WI38 (cell line): ENCODE data around the gene ZNF33B.

ENCODE experiments used
- H3K4me3 ChIP-seq: 2 replicates; pipeline ENCODE4 v1.5.1; 2011; ENCODE audit warnings: low read depth, mild to moderate bottlenecking, control low read depth, low read length
- TF ChIP-seq, protein P1 (sequence below): IDR thresholded peaks from 2 replicates; pipeline ENCODE4 v1.5.1; 2012; ENCODE audit warnings: low read depth, mild to moderate bottlenecking, control low read depth, low read length

The ZNF33B gene

DNA sequence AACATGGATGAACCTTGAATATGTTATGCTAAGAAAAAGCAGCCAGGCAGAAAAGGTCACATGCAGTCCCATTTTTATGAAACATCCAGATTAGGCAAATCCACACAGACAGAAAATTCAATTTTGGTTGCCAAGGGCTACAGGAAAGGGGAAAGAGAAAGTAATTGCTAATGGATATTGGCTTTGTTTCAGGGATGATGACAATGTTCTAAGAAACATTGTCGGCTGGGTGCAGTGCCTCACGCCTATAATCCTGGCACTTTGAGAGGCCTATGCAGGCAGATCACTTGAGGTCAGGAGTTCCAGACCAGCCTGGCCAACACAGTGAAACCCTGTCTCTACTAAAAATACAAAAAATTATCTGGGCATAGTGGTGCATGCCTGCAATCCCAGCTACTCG is 23.0 kb downstream of the ZNF33B start:
- no peak overlapping the region for H3K4me3 ChIP-seq
- TF ChIP-seq, protein P1, sequence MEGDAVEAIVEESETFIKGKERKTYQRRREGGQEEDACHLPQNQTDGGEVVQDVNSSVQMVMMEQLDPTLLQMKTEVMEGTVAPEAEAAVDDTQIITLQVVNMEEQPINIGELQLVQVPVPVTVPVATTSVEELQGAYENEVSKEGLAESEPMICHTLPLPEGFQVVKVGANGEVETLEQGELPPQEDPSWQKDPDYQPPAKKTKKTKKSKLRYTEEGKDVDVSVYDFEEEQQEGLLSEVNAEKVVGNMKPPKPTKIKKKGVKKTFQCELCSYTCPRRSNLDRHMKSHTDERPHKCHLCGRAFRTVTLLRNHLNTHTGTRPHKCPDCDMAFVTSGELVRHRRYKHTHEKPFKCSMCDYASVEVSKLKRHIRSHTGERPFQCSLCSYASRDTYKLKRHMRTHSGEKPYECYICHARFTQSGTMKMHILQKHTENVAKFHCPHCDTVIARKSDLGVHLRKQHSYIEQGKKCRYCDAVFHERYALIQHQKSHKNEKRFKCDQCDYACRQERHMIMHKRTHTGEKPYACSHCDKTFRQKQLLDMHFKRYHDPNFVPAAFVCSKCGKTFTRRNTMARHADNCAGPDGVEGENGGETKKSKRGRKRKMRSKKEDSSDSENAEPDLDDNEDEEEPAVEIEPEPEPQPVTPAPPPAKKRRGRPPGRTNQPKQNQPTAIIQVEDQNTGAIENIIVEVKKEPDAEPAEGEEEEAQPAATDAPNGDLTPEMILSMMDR = no peak

DNA sequence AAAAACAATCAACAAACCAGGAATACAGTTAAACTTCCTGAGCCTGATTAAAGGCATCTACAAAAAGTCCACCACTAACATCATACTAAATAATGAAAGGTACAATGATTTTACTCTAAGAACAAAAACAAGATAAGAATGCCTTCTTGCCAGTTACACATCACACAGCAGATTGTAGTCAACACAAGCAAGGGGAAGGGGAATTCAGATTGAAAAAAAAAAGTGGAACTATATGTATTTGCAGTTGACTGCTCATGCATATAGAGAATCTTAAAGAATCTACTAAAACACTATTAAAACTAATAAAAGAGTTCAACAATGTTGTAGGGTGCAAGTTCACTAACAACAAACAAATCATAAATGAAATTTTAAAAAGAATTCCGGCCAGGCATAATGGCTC is 28.5 kb downstream of the ZNF33B start:
- TF ChIP-seq, protein P1 = no peak
- no peak overlapping the region for H3K4me3 ChIP-seq

- no peak overlapping the region for H3K4me3 ChIP-seq
- TF ChIP-seq, protein P1 = no peak
Measured at GRCh38 chr10:42598249-42598873, 40.0 kb downstream of the ZNF33B start.

- TF ChIP-seq, protein P1 = no peak
- no peak overlapping the region for H3K4me3 ChIP-seq
Measured at GRCh38 chr10:42596196-42596595, 42.2 kb downstream of the ZNF33B start.

- H3K4me3 ChIP-seq = no peak overlapping the region
- TF ChIP-seq, protein P1 = no peak
Measured at GRCh38 chr10:42594246-42594650, 44.1 kb downstream of the ZNF33B start.

DNA sequence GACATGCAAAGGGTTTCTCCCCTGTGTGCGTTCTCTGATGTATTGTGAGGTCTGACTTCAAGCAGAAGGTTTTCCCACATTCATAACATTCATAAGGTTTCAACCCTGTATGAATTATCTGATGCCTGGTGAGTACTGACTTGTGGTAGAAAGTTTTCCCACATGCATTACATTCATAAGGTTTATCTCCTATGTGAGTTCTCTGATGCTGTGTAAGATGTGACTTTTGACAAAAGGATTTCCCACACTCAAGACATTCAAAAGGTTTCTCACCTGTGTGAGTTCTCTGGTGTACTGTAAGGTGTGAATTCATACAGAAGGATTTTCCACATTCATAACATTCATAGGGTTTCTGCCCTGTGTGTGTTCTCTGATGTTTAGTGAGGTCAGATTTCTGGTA is 45.1 kb downstream of the ZNF33B start:
- H3K4me3 ChIP-seq = no peak overlapping the region
- TF ChIP-seq, protein P1 = no peak

DNA sequence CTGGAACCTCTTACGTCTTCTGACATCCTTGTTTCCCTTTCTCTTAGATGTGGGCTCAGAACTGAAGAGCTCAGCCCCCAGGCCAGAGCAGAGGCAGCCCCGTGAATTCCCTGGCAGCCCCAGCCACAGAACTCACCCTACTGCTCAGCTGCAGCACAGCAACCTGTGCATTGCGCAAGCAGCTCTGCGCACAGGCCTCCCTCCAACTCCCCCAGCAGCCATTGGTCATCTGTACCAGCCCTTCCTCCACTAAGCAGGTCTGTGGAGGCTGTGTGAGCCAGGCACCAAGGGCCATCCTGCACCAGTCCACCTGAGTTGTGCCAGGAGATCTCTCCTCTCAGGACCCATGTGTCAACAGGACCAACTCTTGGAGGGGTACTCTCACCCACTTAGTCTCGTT is 54.5 kb downstream of the ZNF33B start:
- TF ChIP-seq, protein P1 = no peak
- no peak overlapping the region for H3K4me3 ChIP-seq
